ENCODE data around the gene MYH10.

The MYH10 gene

DNA sequence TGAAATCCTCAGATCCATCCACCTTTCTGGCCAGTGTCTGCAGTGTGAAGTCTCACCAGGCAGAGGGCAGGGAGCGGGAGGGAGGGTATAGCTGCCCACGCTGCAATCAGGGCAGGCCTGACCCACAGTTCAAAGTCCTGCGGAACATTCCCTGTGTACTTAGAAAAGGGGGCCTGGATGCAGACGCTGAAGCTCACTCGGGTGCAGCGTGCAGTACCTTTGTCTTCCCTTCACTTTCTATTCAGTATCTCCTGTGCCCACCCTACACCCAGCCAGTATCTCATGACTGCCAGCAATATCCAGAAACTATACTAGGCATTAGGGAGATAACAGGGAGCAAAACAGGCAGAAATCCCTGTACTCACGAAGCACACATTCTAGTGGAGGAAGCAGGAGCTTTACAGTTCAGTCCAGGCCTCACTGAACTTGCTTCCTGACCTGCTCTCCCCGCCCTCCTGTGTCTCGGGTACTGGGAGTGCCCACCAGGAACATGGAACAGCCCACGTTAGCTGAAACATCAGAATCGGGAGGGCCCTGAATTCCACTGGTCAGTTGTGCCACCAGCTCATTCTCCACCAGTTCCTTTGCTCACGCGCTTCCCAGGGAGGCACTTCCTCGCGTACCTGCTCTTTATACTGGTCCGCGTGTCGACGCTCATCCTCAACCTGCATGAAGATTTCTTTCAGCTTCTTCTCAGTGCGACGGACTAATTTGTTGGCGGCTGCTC is 152.6 kb downstream of the MYH10 start:
- no peaks in the 10 kb centered on the region for H3K27me3 ChIP-seq
- peaks cover 17% of the 10 kb centered on the region for H3K36me3 ChIP-seq
- H3K4me3 ChIP-seq (ENCODE audit: low read depth, low read length): no peak overlapping the region
- no peaks in the 10 kb centered on the region for H3K4me1 ChIP-seq
- DNase-seq: no peak
- TF ChIP-seq, protein P1, sequence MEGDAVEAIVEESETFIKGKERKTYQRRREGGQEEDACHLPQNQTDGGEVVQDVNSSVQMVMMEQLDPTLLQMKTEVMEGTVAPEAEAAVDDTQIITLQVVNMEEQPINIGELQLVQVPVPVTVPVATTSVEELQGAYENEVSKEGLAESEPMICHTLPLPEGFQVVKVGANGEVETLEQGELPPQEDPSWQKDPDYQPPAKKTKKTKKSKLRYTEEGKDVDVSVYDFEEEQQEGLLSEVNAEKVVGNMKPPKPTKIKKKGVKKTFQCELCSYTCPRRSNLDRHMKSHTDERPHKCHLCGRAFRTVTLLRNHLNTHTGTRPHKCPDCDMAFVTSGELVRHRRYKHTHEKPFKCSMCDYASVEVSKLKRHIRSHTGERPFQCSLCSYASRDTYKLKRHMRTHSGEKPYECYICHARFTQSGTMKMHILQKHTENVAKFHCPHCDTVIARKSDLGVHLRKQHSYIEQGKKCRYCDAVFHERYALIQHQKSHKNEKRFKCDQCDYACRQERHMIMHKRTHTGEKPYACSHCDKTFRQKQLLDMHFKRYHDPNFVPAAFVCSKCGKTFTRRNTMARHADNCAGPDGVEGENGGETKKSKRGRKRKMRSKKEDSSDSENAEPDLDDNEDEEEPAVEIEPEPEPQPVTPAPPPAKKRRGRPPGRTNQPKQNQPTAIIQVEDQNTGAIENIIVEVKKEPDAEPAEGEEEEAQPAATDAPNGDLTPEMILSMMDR (IDR thresholded peaks at IDR 0.05; ENCODE audit: low read depth, low read length): no peak
- H3K9me3 ChIP-seq: no peaks in the 10 kb centered on the region

DNA sequence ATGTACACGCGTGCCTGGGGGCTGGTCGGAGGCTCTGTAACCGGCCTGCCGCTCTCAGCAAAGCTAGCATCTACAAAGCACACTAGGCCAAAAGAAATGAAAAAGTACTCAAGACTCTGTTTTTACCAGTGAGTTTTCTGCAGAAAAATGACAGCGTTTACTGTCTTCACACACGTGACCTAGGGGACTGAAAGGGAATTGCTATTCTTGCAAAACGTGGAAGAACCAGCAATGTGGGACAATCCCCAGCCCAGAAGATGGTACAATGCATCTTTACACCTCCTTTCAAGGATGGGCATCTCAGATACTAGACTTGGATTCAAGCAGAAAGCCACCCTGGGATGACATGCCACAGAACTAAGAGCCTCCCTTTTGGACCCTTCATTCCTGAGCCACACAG is 153.4 kb downstream of the MYH10 start:
- H3K9me3 ChIP-seq: no peaks in the 10 kb centered on the region
- peaks cover 14% of the 10 kb centered on the region for H3K36me3 ChIP-seq
- DNase-seq: no peak
- no peaks in the 10 kb centered on the region for H3K4me1 ChIP-seq
- TF ChIP-seq, protein P1 (IDR thresholded peaks at IDR 0.05; ENCODE audit: low read depth, low read length): no peak
- no peak overlapping the region for H3K4me3 ChIP-seq (ENCODE audit: low read depth, low read length)
- H3K27me3 ChIP-seq: no peaks in the 10 kb centered on the region

DNA sequence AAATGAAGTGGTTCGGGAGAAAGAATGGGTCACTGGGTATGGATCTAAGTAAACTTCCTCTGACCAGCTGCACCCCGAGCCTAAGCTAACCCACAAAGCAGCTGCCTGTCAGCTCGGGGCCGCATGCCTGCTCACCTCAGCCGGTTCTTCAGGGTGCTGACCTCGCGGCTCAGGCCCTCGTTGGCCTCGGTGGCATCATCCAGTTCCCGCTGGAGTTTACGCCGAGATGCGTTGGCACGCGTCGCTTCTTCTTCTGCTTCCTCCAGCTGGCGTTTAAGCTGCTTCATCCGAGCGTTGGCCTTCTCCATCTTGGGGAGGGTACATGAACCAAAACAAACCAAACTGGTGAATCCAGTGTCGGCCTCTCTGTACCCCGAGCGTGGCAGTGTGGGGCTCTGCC is 153.8 kb downstream of the MYH10 start:
- no peak for DNase-seq
- Histone ChIP-seq H3K4me1 (no peaks in the 10 kb centered on the region), H3K4me3 (ENCODE audit: low read depth, low read length) (no peak overlapping the region), H3K36me3 (peaks cover 13% of the 10 kb centered on the region), H3K27me3 (no peaks in the 10 kb centered on the region), H3K9me3 (no peaks in the 10 kb centered on the region)
- TF ChIP-seq, protein P1 (IDR thresholded peaks at IDR 0.05; ENCODE audit: low read depth, low read length): no peak

DNA sequence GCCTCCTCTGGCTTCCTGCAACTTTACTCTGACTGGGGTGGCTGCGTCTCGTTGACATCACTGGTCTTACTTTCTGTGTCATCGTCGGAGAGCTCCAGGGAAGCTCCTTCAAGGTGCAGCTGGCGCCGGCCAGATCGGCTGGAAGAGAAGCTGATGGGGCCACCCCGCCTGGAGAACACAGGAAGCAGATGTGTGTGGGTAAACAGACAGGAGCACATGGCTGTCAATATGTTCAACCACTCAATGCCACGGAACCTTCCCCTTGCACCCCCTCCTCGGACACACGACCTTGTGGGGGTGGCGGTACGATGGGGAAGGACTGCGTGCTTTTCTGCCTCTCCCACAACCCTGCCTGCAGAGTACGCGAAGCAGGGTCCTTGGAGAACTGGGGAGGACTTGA is 154.7 kb downstream of the MYH10 start:
- peaks cover 13% of the 10 kb centered on the region for H3K36me3 ChIP-seq

DNA sequence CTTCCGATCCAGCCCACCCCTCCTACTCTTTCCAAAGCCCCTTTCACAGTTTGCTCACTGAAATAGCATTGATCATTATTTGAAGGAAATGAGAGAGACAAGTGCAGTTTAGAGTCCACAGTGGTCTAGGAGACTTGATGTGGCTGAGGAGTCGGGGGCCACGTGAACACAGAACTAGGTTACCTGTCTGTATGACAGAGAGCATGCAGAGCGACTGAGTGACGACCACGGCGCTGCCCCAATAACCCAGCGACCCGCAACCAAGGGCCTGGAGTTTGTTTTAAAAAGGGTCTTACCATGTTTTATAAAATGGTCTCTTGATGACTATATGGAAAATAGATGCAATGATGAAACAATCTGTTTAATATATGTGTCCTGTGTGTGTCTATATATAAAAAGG is 155.3 kb downstream of the MYH10 start:
- no peaks in the 10 kb centered on the region for H3K4me1 ChIP-seq
- TF ChIP-seq, protein P1 (IDR thresholded peaks at IDR 0.05; ENCODE audit: low read depth, low read length): no peak
- peaks cover 13% of the 10 kb centered on the region for H3K36me3 ChIP-seq
- H3K27me3 ChIP-seq: no peaks in the 10 kb centered on the region
- H3K9me3 ChIP-seq: no peaks in the 10 kb centered on the region
- DNase-seq: no peak
- no peak overlapping the region for H3K4me3 ChIP-seq (ENCODE audit: low read depth, low read length)

More for the DNA sequence above, 154.7 kb downstream of the MYH10 start:
- TF ChIP-seq, protein P1 (IDR thresholded peaks at IDR 0.05; ENCODE audit: low read depth, low read length): no peak
- Histone ChIP-seq H3K4me1 (no peaks in the 10 kb centered on the region), H3K4me3 (ENCODE audit: low read depth, low read length) (no peak overlapping the region), H3K27me3 (no peaks in the 10 kb centered on the region), H3K9me3 (no peaks in the 10 kb centered on the region)
- no peak for DNase-seq

DNA sequence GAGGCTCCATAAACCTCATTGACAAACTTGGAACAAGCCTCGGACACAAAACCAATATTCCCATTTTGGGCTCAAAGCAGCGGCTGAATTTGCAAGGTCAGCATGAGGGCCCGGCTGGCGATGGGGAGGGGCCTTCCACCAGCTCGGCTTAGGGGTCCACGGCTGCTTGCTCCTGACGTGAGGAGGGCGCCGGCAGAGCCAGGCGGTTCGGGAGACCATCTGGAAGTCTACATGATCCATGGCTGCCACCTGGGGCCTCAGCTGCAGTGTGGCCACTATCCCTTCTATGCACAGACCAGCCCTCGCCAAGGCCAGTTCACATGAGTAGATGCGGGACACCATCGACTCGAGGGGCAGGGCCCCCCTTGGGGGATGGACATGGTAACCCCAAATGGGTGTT is 155.7 kb downstream of the MYH10 start:
- Histone ChIP-seq H3K4me1 (no peaks in the 10 kb centered on the region), H3K9me3 (no peaks in the 10 kb centered on the region), H3K36me3 (peaks cover 13% of the 10 kb centered on the region), H3K27me3 (no peaks in the 10 kb centered on the region), H3K4me3 (ENCODE audit: low read depth, low read length) (no peak overlapping the region)
- TF ChIP-seq, protein P1 (IDR thresholded peaks at IDR 0.05; ENCODE audit: low read depth, low read length): no peak
- no peak for DNase-seq

Measured in BE2C (cell line).